OCI-LY1 (cell line): ENCODE measurements around the gene CAD.

ENCODE experiments used
- H2AFZ ChIP-seq: fragments of 200-600 bp; sonication (generic), shearing (Covaris generic); 2 replicates; pipeline ENCODE4 v1.6.0; 2014; ENCODE audit warnings: antibody characterized with exemption, mild to moderate bottlenecking, low read length
- H3F3A ChIP-seq: fragments of 200-600 bp; sonication (generic), shearing (Covaris generic); 2 replicates; pipeline ENCODE4 v1.6.0; 2014; ENCODE audit warnings: mild to moderate bottlenecking, antibody characterized with exemption, low read length, moderate library complexity; ENCODE audit not compliant: insufficient read depth
- H3K27ac ChIP-seq: fragments of 200-600 bp; sonication (generic); 2 replicates; pipeline ENCODE4 v1.5.1; 2014; ENCODE audit warnings: low read length, mixed run types, mild to moderate bottlenecking, low read depth; ENCODE audit not compliant: poor library complexity, severe bottlenecking
- H3K27me3 ChIP-seq: fragments of 200-600 bp; sonication (generic); 2 replicates; pipeline ENCODE4 v1.6.0; 2014; ENCODE audit warnings: antibody characterized with exemption, mild to moderate bottlenecking, low read length, moderate library complexity; ENCODE audit not compliant: insufficient read depth
- H3K36me3 ChIP-seq: fragments of 200-600 bp; sonication (generic); 2 replicates; pipeline ENCODE4 v1.6.1; 2014; ENCODE audit warnings: mild to moderate bottlenecking, antibody characterized with exemption, low read length, moderate library complexity, mixed read lengths; ENCODE audit not compliant: insufficient read depth
- H3K4me1 ChIP-seq: fragments of 200-600 bp; sonication (generic); 2 replicates; pipeline ENCODE4 v1.5.1; 2014; ENCODE audit warnings: mild to moderate bottlenecking, low read length, moderate library complexity; ENCODE audit not compliant: insufficient read depth, severe bottlenecking
- H3K4me2 ChIP-seq: fragments of 200-600 bp; sonication (generic), shearing (Covaris generic); 2 replicates; pipeline ENCODE4 v1.6.1; 2014; ENCODE audit warnings: low read length
- H3K4me3 ChIP-seq: fragments of 200-600 bp; sonication (generic); 2 replicates; pipeline ENCODE4 v1.5.1; 2014; ENCODE audit warnings: low read length, low read depth, mild to moderate bottlenecking, mixed read lengths; ENCODE audit not compliant: poor library complexity, severe bottlenecking
- H3K79me2 ChIP-seq: fragments of 200-600 bp; shearing (Covaris generic); 2 replicates; pipeline ENCODE4 v1.6.1; 2016; ENCODE audit warnings: mixed run types, low read length, mixed read lengths; ENCODE audit not compliant: insufficient read depth
- H3K9ac ChIP-seq: fragments of 200-600 bp; sonication (generic), shearing (Covaris generic); 2 replicates; pipeline ENCODE4 v1.6.1; 2014; ENCODE audit warnings: mild to moderate bottlenecking, low read length, mixed read lengths
- H3K9me2 ChIP-seq: fragments of 200-600 bp; sonication (generic), shearing (Covaris generic); 2 replicates; pipeline ENCODE4 v1.6.1; 2014; ENCODE audit warnings: low read depth, mild to moderate bottlenecking, low read length, mixed read lengths
- H3K9me3 ChIP-seq: fragments of 200-600 bp; shearing (Covaris generic); 2 replicates; pipeline ENCODE4 v1.6.1; 2014; ENCODE audit warnings: low read length, mixed read lengths
- H4K20me1 ChIP-seq: fragments of 200-600 bp; sonication (generic), shearing (Covaris generic); 2 replicates; pipeline ENCODE4 v1.6.0; 2016; ENCODE audit warnings: mild to moderate bottlenecking, low read length; ENCODE audit not compliant: insufficient read depth
- CTCF ChIP-seq: fragments of 200-600 bp; sonication (generic), shearing (Covaris generic); IDR thresholded peaks from 2 replicates; pipeline ENCODE4 v1.5.1; 2017; ENCODE audit warnings: mild to moderate bottlenecking, antibody characterized with exemption, low read length, moderate library complexity, mixed read lengths
- EZH2 ChIP-seq: fragments of 200-600 bp; sonication (generic), shearing (Covaris generic); IDR thresholded peaks from 2 replicates; pipeline ENCODE4 v1.8.0; 2017; ENCODE audit warnings: borderline replicate concordance, mixed run types, mild to moderate bottlenecking, antibody characterized with exemption, low read length, moderate library complexity, mixed read lengths

CAD gene

GRCh38 chr2:27221166-27221565 lies 4.0 kb downstream of the CAD start:
- Histone ChIP-seq H3K27me3 (no peaks in the 10 kb centered on the region), H3K9me3 (no peaks in the 10 kb centered on the region), H3K9me2 (no peaks in the 10 kb centered on the region), H3K4me1 (peaks cover 23% of the 10 kb centered on the region), H3F3A (no peaks in the 10 kb centered on the region), H2AFZ (no peak overlapping the region), H4K20me1 (no peaks in the 10 kb centered on the region), H3K9ac (no peak overlapping the region), H3K36me3 (peaks cover 90% of the 10 kb centered on the region), H3K79me2 (peaks cover 11% of the 10 kb centered on the region), H3K4me2 (no peak overlapping the region), H3K4me3 (no peak overlapping the region), H3K27ac (no peak overlapping the region)
- TF ChIP-seq CTCF: no peak
- TF ChIP-seq EZH2: no peak

- no peak overlapping the region for H3K4me2 ChIP-seq
These were observed 5.2 kb downstream of the CAD start for GRCh38 chr2:27222407-27222806.

GRCh38 chr2:27223416-27223815 lies 6.2 kb downstream of the CAD start:
- Histone ChIP-seq H3K9me2 (no peaks in the 10 kb centered on the region), H3K36me3 (peaks cover 94% of the 10 kb centered on the region), H3K9ac (no peak overlapping the region), H3K9me3 (no peaks in the 10 kb centered on the region), H4K20me1 (no peaks in the 10 kb centered on the region), H3K27ac (no peak overlapping the region), H3K4me3 (no peak overlapping the region), H3K79me2 (peaks cover under 1% of the 10 kb centered on the region; the same call in 1 of the 2 replicates), H3K4me2 (no peak overlapping the region), H2AFZ (no peak overlapping the region), H3K4me1 (peaks cover 9% of the 10 kb centered on the region), H3F3A (no peaks in the 10 kb centered on the region), H3K27me3 (no peaks in the 10 kb centered on the region)
- no peak for TF ChIP-seq CTCF
- no peak for TF ChIP-seq EZH2

More at GRCh38 chr2:27222407-27222806, 5.2 kb downstream of the CAD start:
- no peaks in the 10 kb centered on the region for H3F3A ChIP-seq
- H3K79me2 ChIP-seq: peaks cover 11% of the 10 kb centered on the region
- no peak overlapping the region for H3K9ac ChIP-seq
- H3K9me3 ChIP-seq: no peaks in the 10 kb centered on the region
- H3K9me2 ChIP-seq: no peaks in the 10 kb centered on the region
- H4K20me1 ChIP-seq: no peaks in the 10 kb centered on the region
- H3K4me3 ChIP-seq: no peak overlapping the region
- H3K27ac ChIP-seq: no peak overlapping the region
- no peaks in the 10 kb centered on the region for H3K27me3 ChIP-seq
- H3K4me1 ChIP-seq: peaks cover 15% of the 10 kb centered on the region
- TF ChIP-seq EZH2 (no peak), CTCF (no peak)
- H2AFZ ChIP-seq: no peak overlapping the region
- peaks cover 94% of the 10 kb centered on the region for H3K36me3 ChIP-seq
